Measurements from ENCODE around the gene RAN. TPM values are rescaled to one million over a fixed set of nuclear protein-coding genes. Genes with fewer than 3 reads are reported as not detected.
"Not testable (repeated sequence)": the region's sequence is repeated elsewhere in the genome, so short reads cannot be mapped to it uniquely, and the experiment has no call there.

RAN gene
- polyA plus RNA-seq, 3 donors from 2014 or later: 428 to 585 (median 478) TPM

GRCh38 chr12:130838284-130838950 is 33.4 kb upstream of the RAN start:
- H3K27ac Mint-ChIP-seq: peak overlapping the region in 2 of 6 donors; percentile 68 to 86
- DNase-seq: peak; percentile 11 to 22 (median 17)
- H3K27me3 Mint-ChIP-seq (ENCODE audit: low read depth in 3 of 3): peaks cover 0 to 8% (median 2%) of the 10 kb centered on the region in 3 donors
- no peaks in the 10 kb centered on the region for H3K9me3 Mint-ChIP-seq
- peaks cover 14 to 25% of the 10 kb centered on the region in 2 donors for H3K4me1 Mint-ChIP-seq
- H3K4me3 Mint-ChIP-seq: peak overlapping the region; percentile 71 to 79 (median 78)
- peaks cover 0 to 3% (median 0%) of the 10 kb centered on the region in 3 donors for H3K36me3 Mint-ChIP-seq

- Mint-ChIP-seq H3K4me1 (peaks cover 14 to 25% of the 10 kb centered on the region in 2 donors), H3K4me3 (peak within 1 kb of the TSS; percentile 85 to 95 (median 89)), H3K27ac (peak within 1 kb of the TSS; percentile 52 to 86 (median 73)), H3K27me3 (ENCODE audit: low read depth in 3 of 3) (peaks cover 0 to 8% (median 2%) of the 10 kb centered on the region in 3 donors), H3K36me3 (peaks cover 0 to 3% (median 0%) of the 10 kb centered on the region in 3 donors), H3K9me3 (no peaks in the 10 kb centered on the region)
- peak; percentile 83 to 87 (median 87) for DNase-seq
These were observed 32.7 kb upstream of the RAN start, which contains the start of gene STX2 for GRCh38 chr12:130838951-130839769. Gene STX2 (minus strand): TSS chr12:130839250. CDS start chr12:130839099, 151 bp downstream.

GRCh38 chr12:130839770-130840404 is 32.0 kb upstream of the RAN start:
- H3K4me3 Mint-ChIP-seq: peak overlapping the region; percentile 85 to 95 (median 89)
- peaks cover under 1 to 8% (median 2%) of the 10 kb centered on the region in 3 donors for H3K27me3 Mint-ChIP-seq (ENCODE audit: low read depth in 3 of 3)
- peak overlapping the region; percentile 52 to 85 (median 73) for H3K27ac Mint-ChIP-seq
- H3K4me1 Mint-ChIP-seq: peaks cover 14 to 25% of the 10 kb centered on the region in 2 donors
- DNase-seq: no peak
- H3K36me3 Mint-ChIP-seq: peaks cover 0 to 3% (median 0%) of the 10 kb centered on the region in 3 donors
- no peaks in the 10 kb centered on the region for H3K9me3 Mint-ChIP-seq

GRCh38 chr12:130846369-130846768 is 25.5 kb upstream of the RAN start:
- H3K9me3 Mint-ChIP-seq: no peaks in the 10 kb centered on the region
- no peaks in the 10 kb centered on the region for H3K4me1 Mint-ChIP-seq
- H3K27me3 Mint-ChIP-seq (ENCODE audit: low read depth in 3 of 3): peaks cover 3 to 10% (median 10%) of the 10 kb centered on the region in 3 donors
- no peak for DNase-seq
- H3K36me3 Mint-ChIP-seq: no peaks in the 10 kb centered on the region
- no peak overlapping the region for H3K4me3 Mint-ChIP-seq
- no peak overlapping the region for H3K27ac Mint-ChIP-seq

GRCh38 chr12:130847112-130847511 is 24.8 kb upstream of the RAN start:
- Mint-ChIP-seq H3K27ac (no peak overlapping the region), H3K27me3 (ENCODE audit: low read depth in 3 of 3) (peaks cover 4 to 10% (median 10%) of the 10 kb centered on the region in 3 donors), H3K36me3 (no peaks in the 10 kb centered on the region), H3K4me3 (no peak overlapping the region), H3K4me1 (no peaks in the 10 kb centered on the region), H3K9me3 (no peaks in the 10 kb centered on the region)
- DNase-seq: no peak

GRCh38 chr12:130848105-130848504 is 23.8 kb upstream of the RAN start:
- H3K27me3 Mint-ChIP-seq (ENCODE audit: low read depth in 3 of 3): peaks cover 4 to 10% (median 9%) of the 10 kb centered on the region in 3 donors
- not testable (repeated sequence) for H3K9me3 Mint-ChIP-seq, H3K27ac Mint-ChIP-seq, H3K36me3 Mint-ChIP-seq, H3K4me1 Mint-ChIP-seq, DNase-seq, H3K4me3 Mint-ChIP-seq

- not testable (repeated sequence) for DNase-seq, H3K9me3 Mint-ChIP-seq, H3K27ac Mint-ChIP-seq, H3K36me3 Mint-ChIP-seq, H3K4me3 Mint-ChIP-seq, H3K4me1 Mint-ChIP-seq
- peaks cover 4 to 13% (median 9%) of the 10 kb centered on the region in 3 donors for H3K27me3 Mint-ChIP-seq (ENCODE audit: low read depth in 3 of 3)
These were observed 23.0 kb upstream of the RAN start for GRCh38 chr12:130848785-130849305.

GRCh38 chr12:130849561-130850417 is 22.1 kb upstream of the RAN start:
- no peak for DNase-seq
- H3K36me3 Mint-ChIP-seq: no peaks in the 10 kb centered on the region
- H3K4me1 Mint-ChIP-seq: no peaks in the 10 kb centered on the region
- H3K4me3 Mint-ChIP-seq: no peak overlapping the region
- H3K27me3 Mint-ChIP-seq (ENCODE audit: low read depth in 3 of 3): peaks cover 4 to 13% (median 13%) of the 10 kb centered on the region in 3 donors
- no peak overlapping the region for H3K27ac Mint-ChIP-seq
- no peaks in the 10 kb centered on the region for H3K9me3 Mint-ChIP-seq

- Mint-ChIP-seq H3K4me1 (no peaks in the 10 kb centered on the region), H3K9me3 (no peaks in the 10 kb centered on the region), H3K4me3 (no peak overlapping the region), H3K27ac (no peak overlapping the region), H3K27me3 (ENCODE audit: low read depth in 3 of 3) (peaks cover 4 to 16% (median 13%) of the 10 kb centered on the region in 3 donors), H3K36me3 (no peaks in the 10 kb centered on the region)
- DNase-seq: no peak
These were observed 21.3 kb upstream of the RAN start for GRCh38 chr12:130850418-130851021.

- H3K36me3 Mint-ChIP-seq: no peaks in the 10 kb centered on the region
- DNase-seq: no peak
- no peak overlapping the region for H3K4me3 Mint-ChIP-seq
- H3K9me3 Mint-ChIP-seq: peaks cover 0 to 2% (median 0%) of the 10 kb centered on the region in 6 donors
- peaks cover 9 to 22% (median 9%) of the 10 kb centered on the region in 3 donors for H3K27me3 Mint-ChIP-seq (ENCODE audit: low read depth in 3 of 3)
- no peak overlapping the region for H3K27ac Mint-ChIP-seq
- H3K4me1 Mint-ChIP-seq: no peaks in the 10 kb centered on the region
These were observed 15.8 kb upstream of the RAN start for GRCh38 chr12:130856088-130856487.

GRCh38 chr12:130858084-130858483 is 13.8 kb upstream of the RAN start:
- H3K4me3 Mint-ChIP-seq: no peak overlapping the region
- peaks cover 0 to 5% (median 0%) of the 10 kb centered on the region in 3 donors for H3K36me3 Mint-ChIP-seq
- H3K27me3 Mint-ChIP-seq (ENCODE audit: low read depth in 3 of 3): peaks cover 10 to 24% (median 12%) of the 10 kb centered on the region in 3 donors
- peaks cover 0 to 2% (median 0%) of the 10 kb centered on the region in 6 donors for H3K9me3 Mint-ChIP-seq
- H3K27ac Mint-ChIP-seq: no peak overlapping the region
- H3K4me1 Mint-ChIP-seq: no peaks in the 10 kb centered on the region
- no peak for DNase-seq

- no peak for DNase-seq
- H3K27ac Mint-ChIP-seq: no peak overlapping the region
- no peaks in the 10 kb centered on the region for H3K4me1 Mint-ChIP-seq
- H3K4me3 Mint-ChIP-seq: no peak overlapping the region
- peaks cover 10 to 24% (median 11%) of the 10 kb centered on the region in 3 donors for H3K27me3 Mint-ChIP-seq (ENCODE audit: low read depth in 3 of 3)
- H3K9me3 Mint-ChIP-seq: peaks cover 0 to 2% (median 0%) of the 10 kb centered on the region in 6 donors
- H3K36me3 Mint-ChIP-seq: peaks cover 0 to 5% (median 0%) of the 10 kb centered on the region in 3 donors
These were observed 12.7 kb upstream of the RAN start for GRCh38 chr12:130859161-130859560.
